CD4-positive, alpha-beta T cell treated with Interleukin-17A for 4 hours (primary cell): ENCODE measurements around the gene SLC25A21.
"Not testable (repeated sequence)": the region's sequence is repeated elsewhere in the genome, so short reads cannot be mapped to it uniquely, and the experiment has no call there.

ENCODE experiments used
- DNase-seq: peaks from one replicate; pipeline ENCODE4 v3.0.0-alpha.2; 2020; ENCODE audit warnings: mixed read lengths

The SLC25A21 gene

DNA sequence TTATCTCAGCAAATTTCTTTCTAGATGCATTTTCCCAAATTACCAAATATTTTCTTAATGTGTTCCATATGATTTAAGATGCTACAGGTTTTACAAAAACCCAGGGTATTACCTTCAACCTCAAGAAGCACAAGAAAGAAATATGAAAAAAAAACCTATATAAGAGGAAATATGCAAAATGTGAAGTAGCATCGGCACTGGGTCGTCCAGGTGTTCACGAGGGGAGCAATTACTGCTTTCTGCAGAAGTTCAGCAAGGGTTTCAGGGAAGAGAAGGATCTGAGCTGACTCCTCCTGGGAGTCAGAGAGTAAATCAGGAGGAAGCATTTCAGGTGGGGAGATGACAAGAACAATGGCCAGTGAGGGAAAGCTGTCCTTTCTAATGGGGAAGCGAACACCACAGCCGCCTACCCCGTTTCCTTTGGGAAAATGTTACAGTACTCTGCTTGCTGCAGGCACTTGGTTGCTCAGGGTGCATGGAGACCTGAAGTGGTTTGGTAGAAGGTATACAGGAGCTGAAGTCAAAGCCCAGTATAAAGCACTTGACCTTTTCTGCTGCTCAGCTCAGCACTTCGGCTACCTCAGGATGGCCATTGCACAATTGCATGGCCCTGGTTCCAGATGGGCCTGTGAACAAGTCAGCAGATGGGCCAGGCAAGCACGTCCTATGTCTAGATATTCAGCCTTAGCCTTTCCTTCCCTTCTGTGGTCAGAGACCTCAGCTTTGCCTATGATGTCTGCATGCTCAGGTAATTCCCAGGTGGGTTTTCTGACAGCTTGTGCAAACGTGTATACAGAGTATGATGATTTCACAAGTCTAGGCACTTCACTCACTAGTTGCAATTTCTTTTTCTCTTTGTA is 355.1 kb downstream of the SLC25A21 start:
- DNase-seq, result no peak

DNA sequence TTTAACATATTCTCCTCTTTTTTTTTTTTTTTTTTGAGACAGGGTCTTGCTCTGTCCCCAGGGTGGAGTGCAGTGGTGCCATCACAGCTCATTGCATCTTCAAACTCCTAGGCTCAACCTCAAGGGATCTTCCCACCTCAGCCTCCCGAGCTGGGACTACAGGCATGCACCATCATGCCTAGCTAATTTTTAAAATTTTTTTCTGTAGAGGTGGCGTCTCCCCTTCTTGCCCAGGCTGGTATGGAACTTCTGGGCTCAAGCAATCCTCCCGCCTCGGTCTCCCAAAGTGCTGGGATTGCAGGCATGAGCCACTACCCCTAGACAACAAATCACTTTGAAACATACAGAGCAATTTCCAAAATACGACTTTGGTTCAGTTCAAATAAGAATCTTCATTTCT is 355.9 kb downstream of the SLC25A21 start:
- DNase-seq, result no peak

DNA sequence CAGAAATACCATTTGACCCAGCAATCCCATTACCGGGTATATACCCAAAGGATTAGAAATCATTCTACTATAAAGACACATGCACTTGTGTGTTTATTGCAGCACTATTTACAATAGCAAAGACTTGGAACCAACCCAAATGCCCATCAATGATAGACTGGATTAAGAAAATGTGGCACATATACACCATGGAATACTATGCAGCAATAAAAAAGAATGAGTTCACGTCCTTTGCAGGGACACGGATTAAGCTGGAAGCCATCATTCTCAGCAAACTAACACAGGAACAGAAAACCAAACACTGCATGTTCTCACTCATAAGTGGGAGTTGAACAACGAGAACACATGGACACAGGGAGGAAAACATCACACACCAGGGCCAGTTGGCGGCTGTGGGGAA is 357.6 kb downstream of the SLC25A21 start:
- DNase-seq, result not testable (repeated sequence)

DNA sequence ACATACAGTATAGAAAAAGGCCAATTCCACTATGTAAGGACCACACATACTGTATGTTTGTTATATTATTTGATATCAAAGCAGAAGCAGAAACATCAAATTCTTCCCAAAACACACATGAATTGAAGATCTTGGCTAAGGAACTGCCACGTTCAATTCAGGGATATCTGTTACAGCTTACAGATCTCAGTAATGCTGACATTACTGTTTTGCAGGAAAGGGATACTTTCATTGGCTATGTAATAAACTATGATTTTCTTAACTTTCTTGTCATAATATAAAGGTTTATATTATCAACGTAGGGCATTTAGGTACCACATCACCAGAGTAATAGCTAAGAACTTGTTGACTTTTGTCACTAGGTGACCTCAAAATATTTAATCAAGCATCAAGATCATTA is 362.2 kb downstream of the SLC25A21 start:
- DNase-seq, result no peak

DNA sequence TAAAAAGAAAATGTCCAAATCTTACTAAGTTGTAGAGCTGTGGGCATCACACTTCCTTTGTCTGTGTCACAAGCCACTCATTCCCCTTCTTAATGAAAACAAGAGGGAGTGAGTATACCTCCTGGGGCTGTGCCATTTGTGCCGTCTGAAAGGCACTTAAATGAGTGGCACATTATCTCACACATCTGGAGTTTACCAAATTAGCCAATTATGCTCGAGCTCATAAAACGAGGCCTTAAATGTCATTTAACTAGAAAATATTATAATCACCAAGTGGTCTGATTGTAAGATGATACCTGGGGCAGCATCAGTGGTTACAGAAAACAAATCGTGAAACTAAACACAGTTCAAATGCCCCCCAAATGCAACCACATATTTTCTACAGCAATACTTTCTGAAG is 364.7 kb downstream of the SLC25A21 start:
- DNase-seq, result no peak

DNA sequence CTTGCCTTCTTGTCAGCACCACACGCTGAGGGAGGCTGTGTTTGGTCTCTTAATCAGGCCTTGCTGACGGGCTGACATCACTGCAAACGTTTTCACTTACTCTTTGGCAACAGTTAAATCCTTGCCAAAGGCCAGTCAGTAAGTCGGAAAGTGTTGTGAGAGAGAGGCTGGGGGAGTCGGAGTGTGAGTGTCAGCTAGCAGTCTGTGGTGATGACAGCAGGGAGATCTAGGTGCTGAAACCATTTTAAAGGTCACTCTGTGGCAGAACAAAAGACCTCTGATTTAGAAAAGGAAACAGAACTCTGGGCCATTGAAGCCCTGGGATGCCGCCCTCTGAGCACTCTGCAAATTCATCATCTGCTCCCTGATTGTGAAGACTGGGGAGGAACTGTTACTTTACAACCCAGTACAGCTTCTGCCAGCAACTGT is 367.3 kb downstream of the SLC25A21 start:
- DNase-seq, result no peak

DNA sequence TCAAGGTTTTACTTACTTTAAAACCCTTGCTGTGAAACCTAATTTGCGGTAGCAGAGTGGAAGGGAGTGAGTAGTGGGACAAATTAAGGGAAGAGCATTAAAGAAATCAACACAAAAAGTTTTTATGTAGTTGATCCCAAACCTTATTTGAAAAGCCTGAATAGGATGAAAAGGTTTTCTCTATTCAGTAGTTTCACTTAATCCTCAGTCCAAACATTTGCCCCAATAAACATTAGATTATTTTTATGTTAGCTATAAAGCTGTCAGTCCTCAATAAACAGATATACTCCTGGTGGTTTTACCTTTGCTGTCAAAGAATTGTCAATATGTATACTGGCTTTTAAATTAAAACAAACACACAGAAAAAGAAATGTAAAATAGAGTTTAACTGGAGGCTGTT is 374.8 kb downstream of the SLC25A21 start:
- DNase-seq, result no peak

DNA sequence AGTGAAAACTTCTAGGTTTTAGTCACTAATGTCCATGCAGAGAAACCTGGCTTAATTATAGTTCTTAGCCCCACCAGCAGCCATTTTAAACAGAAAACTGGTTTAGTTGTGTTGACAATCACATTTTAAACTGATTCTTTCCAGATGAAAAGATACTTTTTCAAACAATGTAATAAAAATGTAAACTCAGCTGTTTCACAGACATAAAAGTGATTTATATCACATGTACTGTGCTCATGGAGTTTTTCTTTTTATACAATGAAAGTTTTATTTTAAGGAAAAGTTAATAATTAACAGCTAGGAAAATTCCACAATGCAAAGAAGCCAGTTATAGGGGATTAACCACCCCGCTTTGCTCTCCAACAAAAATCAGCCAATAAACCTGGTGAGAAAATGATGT is 381.0 kb downstream of the SLC25A21 start:
- no peak for DNase-seq

DNA sequence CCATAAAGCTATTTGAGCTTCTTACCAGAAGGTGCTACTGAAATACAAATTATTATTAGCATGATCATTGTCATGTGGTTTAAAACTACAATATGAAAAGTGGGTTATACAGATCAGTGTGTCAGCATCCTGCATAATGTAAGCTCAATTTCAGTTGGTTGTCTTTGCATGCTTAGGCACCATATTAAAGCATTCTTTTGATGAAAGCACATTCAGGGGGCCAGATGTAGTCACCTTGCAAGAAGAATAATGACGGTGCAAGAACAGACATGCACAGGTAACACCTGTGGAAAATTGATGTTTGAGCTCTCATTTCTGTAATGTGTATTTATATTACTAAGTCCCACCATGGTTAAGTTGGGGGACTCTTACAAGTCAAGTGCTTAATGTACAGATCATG is 386.9 kb downstream of the SLC25A21 start:
- DNase-seq, result no peak

DNA sequence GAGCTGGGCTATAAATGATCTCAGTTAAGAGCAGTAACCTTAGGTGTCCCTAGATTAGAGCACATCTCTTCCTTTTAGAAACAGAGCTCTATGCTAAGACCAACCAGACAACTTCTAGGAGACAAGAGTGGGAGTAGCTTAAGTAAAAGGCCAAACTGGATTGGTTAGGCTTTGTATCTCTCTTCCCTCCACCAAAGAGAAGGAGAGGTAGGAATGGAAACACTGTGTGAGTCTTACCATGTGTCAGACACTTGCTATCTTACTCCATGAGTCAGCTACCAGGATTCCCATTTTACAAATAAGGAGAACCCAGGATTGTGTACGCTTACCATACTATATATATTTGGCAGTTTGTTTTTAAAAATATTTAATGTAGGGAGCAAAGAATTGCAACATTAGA is 387.9 kb downstream of the SLC25A21 start:
- DNase-seq, result no peak

DNA sequence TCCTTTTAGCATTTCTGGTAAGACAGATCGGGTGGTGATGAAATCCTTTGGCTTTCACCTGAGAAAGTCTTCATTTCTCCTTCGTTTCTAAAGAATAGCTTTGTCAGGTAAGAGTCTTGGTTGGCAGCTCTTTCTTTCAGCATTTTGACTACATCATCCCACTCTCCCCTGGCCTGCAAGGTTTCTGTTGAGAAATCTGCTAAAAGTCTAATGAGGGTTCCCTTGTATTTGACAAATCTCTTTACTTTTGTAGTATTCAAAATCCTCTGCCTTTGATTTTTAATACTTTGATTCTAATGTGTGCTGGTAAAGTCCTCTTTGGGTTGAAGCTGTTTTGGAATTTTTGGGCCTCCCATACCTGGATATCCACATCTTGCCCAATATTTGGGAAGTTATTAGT is 390.5 kb downstream of the SLC25A21 start:
- DNase-seq, result no peak

DNA sequence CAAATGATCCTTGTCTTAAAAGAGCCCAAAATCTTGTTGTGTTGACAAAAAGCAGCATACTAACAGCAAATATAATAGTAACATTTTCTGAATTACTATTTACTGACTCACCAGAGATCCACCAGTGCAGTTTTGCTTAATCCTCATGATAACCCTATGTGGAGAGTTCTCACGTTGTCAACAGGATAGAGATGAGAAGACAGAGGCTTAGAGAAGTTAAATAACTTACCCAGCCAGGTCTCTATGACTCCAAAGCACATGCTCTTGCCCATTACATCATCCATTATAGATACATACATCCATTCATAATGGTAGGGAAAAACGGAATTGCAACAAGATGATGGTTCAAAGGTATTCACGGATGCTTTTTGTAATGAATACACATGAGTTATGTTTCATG is 398.8 kb downstream of the SLC25A21 start:
- no peak for DNase-seq

DNA sequence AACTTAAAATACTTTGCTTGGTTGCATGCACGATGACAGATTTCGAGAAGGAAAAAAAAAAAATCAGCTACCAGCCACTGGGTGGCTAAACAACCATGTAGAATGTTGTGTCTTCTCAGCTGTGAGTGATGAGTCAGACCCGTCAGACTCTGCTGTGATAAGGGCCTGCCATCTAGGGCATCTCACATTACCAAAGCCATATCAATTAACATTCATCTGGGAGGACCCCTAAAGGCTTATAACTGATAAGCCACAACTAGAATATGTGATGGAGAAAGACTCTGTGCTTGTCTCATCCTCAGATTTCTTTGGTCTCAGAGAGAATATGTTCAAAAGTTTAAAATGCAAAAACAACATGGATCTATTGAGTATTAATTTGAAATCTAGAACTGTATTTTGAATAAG is 399.3 kb downstream of the SLC25A21 start:
- no peak for DNase-seq

DNA sequence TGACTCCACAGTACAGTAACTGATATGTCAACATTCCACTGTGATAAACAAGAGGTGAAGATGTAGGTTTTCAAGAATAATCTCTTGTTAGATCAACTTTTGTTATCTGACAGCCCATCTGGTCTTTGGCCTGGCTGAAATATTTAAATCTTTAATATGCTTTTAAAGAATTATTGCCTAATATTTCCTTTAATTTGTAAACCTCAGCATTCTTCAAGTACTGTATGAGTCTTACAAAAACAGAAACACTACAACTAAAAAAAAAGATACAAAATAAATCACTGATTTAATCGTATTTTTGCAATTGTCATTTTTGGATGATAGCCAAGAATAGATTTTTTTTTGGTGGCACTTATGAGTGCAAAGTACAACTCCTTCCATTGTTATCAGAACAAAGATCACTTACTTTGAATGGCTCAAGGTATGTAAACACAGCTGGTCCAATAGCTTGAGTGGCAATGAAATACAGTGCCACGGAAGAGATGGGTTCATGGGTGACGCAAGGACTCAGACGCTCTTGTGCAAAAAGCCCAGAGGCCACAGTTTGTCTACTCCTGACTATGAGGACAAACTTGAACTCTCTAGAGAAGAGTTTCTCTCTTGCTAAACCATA is 401.3 kb downstream of the SLC25A21 start:
- no peak for DNase-seq

DNA sequence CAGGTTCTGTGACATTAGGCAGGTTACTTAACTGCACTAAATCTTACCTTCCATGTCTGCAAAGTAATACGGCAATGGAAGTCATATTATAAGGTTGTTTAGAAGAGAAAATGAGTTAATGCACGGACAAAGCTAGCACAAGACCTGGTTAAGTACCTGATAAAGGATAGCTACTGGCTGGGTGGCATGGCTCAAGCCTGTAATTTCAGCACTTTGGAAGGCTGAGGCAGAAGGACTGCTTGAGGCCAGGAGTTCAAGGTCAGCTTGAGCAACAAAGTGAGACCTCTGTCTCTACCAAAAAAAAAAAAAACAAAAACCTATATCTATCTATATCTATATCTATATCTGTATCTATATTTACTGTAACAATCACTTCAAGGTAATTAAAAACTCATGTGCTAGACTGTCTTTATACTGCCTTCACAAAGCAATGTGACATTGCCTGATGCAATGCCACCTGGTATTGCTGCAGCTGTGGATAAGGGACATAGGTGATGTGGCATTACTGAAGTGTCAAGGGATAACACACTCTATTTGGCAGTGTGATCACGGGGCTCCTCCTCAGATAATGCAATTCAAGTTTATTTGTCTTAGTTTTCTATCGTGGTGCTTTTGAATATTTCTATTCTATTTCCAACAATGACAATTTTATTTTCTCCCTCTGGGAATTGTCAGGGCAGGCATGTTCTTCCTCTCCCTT is 403.6 kb downstream of the SLC25A21 start:
- DNase-seq, result no peak

DNA sequence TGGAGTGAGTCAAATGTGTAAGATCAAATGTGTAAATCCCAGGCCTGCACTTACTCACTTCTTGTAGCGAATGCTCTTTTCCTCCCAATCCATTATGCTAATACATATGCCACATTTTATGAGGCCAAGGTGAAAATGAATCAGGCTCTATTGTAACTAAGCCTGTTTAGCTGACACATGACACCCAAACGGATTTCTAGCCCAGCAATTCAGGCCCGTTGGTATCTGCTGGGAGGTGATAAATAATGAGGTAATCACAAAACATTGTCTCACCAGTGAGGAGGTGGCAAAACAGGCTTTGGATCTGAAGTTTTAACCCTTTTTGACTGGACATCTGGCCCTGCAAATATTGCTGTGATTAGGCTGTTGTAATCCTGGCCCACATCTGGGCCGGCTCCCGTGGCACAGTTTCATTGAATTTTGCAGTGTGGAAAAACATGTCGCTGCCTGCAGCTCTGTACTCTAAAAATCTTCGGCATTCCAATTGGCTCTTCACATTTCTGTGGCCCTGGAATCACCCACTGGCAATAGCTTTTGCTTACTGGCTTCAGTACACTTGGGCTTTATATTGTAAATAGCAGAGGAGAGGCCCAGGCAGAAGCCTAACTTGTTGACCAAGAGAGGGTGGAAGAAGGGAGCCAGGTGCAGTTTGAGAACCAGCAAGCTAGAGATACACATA is 404.7 kb downstream of the SLC25A21 start:
- no peak for DNase-seq

DNA sequence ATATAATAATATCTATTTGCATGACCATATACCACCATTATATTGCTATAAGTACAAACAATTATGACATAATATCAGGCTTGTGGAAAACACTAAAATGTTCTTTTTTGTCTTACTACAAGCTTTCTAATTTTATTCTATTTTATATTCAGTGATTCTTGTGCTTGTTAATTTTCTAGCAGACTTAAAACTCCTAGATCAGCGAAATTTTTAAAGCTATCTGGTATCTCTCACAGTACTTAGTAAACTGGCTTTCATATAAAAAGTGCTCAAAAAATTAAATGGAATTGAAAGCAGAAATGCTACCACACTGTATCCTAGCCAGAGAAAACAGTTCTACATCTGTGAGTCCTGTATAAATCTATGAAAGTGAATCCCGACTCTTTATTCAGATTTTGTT is 405.4 kb downstream of the SLC25A21 start:
- DNase-seq, result no peak

DNA sequence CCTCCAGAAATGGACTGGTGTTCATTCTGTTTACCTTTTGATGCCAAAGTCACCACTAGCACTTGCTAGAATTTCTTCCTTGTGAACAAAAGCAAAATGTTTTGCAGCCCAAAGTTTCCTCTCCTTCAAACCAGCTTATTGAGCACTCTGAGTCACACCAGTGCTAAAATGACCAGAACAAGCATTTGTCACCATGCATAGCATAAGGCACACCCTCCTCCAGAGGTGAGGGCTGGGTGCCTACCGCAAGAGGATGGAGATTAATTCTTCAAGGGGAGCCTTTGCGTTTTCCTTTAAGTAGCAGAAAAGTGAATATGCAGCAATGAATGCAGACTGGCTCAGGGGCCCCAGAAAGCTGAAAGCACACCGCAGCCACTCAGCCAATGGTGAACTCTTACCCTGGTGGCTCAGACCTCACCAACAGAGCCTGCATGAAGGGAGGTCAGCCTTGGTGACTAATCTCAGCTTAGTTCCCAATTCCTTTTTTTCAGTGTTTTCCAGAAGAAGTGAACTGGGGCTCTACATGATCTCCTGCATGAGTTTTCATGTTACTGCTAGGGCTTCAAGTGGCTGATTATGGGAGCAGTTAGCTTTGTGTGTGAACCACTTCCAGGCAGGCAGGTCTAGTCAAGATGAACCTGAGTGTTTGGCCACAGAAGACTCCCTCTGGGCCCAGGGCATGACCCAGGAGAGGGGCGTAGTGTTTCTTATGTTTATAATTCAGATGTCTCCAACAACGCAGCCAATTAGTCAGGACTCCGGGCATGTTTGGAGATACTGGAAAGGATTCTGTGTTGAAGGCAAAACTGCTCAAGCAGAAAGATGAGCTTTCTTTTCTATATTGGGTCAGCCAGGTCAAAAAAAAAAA is 414.4 kb downstream of the SLC25A21 start:
- DNase-seq, result no peak

DNA sequence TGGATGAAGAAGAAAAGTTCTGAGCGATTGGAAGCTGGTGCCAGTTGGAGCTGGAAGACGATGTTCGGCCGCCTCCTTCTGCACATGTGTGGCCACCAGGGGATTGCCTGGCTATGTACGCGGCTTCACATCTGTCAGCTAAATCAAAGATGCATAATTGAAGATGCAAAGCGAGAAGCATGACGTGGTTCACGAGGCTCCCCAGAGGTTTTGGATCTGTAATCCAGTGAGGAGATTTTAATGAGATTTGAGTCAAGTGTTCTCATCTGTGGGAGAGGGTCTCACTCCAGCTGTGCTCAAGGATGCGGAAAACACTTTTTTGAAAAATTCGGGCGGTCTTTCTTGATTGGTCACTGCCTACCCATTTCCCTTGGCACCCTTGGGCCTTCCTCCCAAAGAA is 416.2 kb downstream of the SLC25A21 start:
- DNase-seq, result no peak

DNA sequence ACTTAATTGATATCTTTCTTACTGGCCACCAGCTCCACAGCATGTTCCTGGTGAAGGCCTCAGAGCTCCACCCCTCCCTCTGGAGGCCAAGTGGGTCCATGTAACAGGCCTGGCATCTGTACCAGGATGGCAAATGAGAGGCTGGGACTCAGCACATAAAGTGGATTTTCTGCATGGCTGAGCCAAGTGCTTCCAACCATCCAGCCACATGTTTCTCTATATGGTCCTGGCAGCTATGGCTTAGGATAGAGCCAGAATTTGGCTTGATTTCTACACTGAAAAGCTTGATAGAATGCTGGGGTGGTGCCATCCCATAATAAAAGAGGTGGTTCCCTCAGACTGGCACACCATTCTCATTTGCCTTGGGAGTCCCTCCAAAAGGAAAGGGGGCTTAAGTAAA is 416.6 kb downstream of the SLC25A21 start:
- DNase-seq, result no peak

DNA sequence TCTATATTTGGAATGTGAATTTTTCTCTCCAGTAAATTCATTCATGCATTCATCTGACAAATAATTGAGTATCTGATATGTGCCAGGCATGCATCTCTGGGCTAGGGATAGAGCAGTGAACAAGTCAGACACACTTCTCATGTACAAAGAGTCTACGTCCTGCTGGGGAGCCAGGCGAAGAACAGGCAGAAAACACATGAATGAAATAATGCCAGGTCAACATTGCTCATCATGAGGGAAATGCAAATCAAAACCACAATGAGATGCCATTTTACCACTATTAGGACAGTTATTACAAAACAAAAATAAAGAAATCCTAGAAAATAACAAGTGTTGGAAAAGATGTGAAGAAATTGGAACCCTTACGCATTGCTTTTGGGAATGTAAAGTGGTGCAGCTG is 420.5 kb downstream of the SLC25A21 start:
- DNase-seq, result no peak

DNA sequence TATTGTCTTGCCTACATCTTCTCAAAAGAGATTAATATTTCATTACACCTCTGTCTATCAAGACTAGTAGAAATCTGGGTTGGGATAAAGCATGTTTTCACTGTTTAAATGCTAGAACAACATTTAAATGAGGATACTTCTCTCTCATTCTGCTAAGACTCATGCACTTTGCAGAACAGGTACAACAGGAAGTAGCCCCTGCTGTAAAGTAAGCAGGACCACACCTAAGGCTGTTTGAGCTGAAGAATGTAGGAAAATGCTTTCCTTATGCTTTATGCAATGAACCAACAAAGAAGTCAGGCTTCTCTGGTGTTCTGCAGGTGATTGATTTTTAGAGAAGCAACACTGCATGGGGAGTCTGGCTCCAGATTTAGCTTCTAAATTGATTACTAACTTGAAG is 421.3 kb downstream of the SLC25A21 start:
- no peak for DNase-seq
